Measurements from ENCODE around the gene STEEP1. TPM values are rescaled to one million over a fixed set of nuclear protein-coding genes. Genes with fewer than 3 reads are reported as not detected.

Gene STEEP1
- total RNA-seq, 2 donors from 2014 or later, result 32.0 to 51.9 TPM

GRCh38 chrX:119574394-119575266 lies 9.4 kb upstream of the STEEP1 start, which contains the start of gene UBE2A:
Gene UBE2A (plus strand): TSS chrX:119574563. CDS start chrX:119574712, 149 bp downstream.
- TF ChIP-seq, protein P1, sequence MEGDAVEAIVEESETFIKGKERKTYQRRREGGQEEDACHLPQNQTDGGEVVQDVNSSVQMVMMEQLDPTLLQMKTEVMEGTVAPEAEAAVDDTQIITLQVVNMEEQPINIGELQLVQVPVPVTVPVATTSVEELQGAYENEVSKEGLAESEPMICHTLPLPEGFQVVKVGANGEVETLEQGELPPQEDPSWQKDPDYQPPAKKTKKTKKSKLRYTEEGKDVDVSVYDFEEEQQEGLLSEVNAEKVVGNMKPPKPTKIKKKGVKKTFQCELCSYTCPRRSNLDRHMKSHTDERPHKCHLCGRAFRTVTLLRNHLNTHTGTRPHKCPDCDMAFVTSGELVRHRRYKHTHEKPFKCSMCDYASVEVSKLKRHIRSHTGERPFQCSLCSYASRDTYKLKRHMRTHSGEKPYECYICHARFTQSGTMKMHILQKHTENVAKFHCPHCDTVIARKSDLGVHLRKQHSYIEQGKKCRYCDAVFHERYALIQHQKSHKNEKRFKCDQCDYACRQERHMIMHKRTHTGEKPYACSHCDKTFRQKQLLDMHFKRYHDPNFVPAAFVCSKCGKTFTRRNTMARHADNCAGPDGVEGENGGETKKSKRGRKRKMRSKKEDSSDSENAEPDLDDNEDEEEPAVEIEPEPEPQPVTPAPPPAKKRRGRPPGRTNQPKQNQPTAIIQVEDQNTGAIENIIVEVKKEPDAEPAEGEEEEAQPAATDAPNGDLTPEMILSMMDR (IDR thresholded peaks at IDR 0.05), result peak; percentile 8
- Histone ChIP-seq H3K4me1 (ENCODE audit: control insufficient read depth in 1 of 2, low read depth in 2 of 2) (peaks cover 0 to 12% of the 10 kb centered on the region in 2 donors), H3K4me3 (peak within 1 kb of the TSS; percentile 91), H3K36me3 (no peaks in the 10 kb centered on the region), H3K9me3 (no peaks in the 10 kb centered on the region), H3K27ac (peak within 1 kb of the TSS; percentile 87 to 94), H3K27me3 (replicated peaks; ENCODE audit: insufficient read depth) (no peaks in the 10 kb centered on the region)
- peak; percentile 97 for ATAC-seq (ENCODE audit: insufficient number of reproducible peaks, low FRiP score, low read depth)
- DNase-seq (ENCODE audit: low spot score), result peak; percentile 54

GRCh38 chrX:119573840-119574393 lies 8.7 kb upstream of the STEEP1 start:
- Histone ChIP-seq H3K27ac (peak overlapping the region; percentile 87 to 94), H3K4me1 (ENCODE audit: control insufficient read depth in 1 of 2, low read depth in 2 of 2) (peaks cover 0 to 12% of the 10 kb centered on the region in 2 donors), H3K27me3 (replicated peaks; ENCODE audit: insufficient read depth) (no peaks in the 10 kb centered on the region), H3K36me3 (no peaks in the 10 kb centered on the region), H3K4me3 (peak overlapping the region; percentile 91), H3K9me3 (no peaks in the 10 kb centered on the region)
- DNase-seq (ENCODE audit: low spot score), result peak; percentile 2
- peak; percentile 67 for ATAC-seq (ENCODE audit: insufficient number of reproducible peaks, low FRiP score, low read depth)
- TF ChIP-seq, protein P1 (IDR thresholded peaks at IDR 0.05), result no peak

GRCh38 chrX:119573222-119573621 lies 8.0 kb upstream of the STEEP1 start:
- Histone ChIP-seq H3K4me3 (peak overlapping the region; percentile 91), H3K4me1 (ENCODE audit: control insufficient read depth in 1 of 2, low read depth in 2 of 2) (peaks cover 0 to 12% of the 10 kb centered on the region in 2 donors), H3K27ac (peak overlapping the region; percentile 87 to 94), H3K36me3 (no peaks in the 10 kb centered on the region), H3K9me3 (no peaks in the 10 kb centered on the region), H3K27me3 (replicated peaks; ENCODE audit: insufficient read depth) (no peaks in the 10 kb centered on the region)
- ATAC-seq (ENCODE audit: insufficient number of reproducible peaks, low FRiP score, low read depth), result no peak
- no peak for DNase-seq (ENCODE audit: low spot score)
- TF ChIP-seq, protein P1 (IDR thresholded peaks at IDR 0.05), result no peak

DNA sequence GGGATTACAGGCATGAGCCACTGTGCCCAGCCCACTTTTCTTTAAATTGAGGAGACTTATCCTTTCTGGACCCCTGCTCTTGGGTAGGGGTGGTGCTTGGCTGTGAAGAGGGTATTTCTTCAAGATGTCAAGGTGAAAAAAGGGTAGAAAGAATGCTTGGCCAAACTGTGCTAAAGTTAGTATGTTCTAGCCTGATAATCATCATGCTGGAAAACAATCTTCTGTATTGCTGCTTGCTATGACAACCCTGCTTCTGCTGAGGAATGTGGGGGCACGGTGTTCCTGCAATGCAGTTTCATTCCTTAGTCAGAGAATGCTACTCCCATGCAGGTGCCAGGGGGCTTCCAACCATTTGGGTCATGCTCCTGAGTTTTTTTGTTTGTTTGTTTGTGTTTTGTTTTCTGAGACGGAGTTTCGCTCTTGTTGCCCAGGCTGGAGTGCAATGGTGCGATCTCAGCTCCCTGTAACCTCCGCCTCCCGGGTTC lies 5.2 kb upstream of the STEEP1 start:
- no peaks in the 10 kb centered on the region for H3K27me3 ChIP-seq (replicated peaks; ENCODE audit: insufficient read depth)
- H3K27ac ChIP-seq, result no peak overlapping the region
- TF ChIP-seq, protein P1 (IDR thresholded peaks at IDR 0.05), result no peak
- H3K4me3 ChIP-seq, result no peak overlapping the region
- H3K4me1 ChIP-seq (ENCODE audit: control insufficient read depth in 1 of 2, low read depth in 2 of 2), result peaks cover 0 to 8% of the 10 kb centered on the region in 2 donors
- no peaks in the 10 kb centered on the region for H3K36me3 ChIP-seq
- no peaks in the 10 kb centered on the region for H3K9me3 ChIP-seq
- ATAC-seq (ENCODE audit: insufficient number of reproducible peaks, low FRiP score, low read depth) (no peak), DNase-seq (ENCODE audit: low spot score) (no peak)

- no peaks in the 10 kb centered on the region for H3K4me1 ChIP-seq (ENCODE audit: control insufficient read depth in 1 of 2, low read depth in 2 of 2)
- no peaks in the 10 kb centered on the region for H3K9me3 ChIP-seq
- DNase-seq (ENCODE audit: low spot score) (no peak), ATAC-seq (ENCODE audit: insufficient number of reproducible peaks, low FRiP score, low read depth) (no peak)
- H3K4me3 ChIP-seq, result no peak overlapping the region
- TF ChIP-seq, protein P1 (IDR thresholded peaks at IDR 0.05), result no peak
- H3K27me3 ChIP-seq (replicated peaks; ENCODE audit: insufficient read depth), result no peaks in the 10 kb centered on the region
- no peak overlapping the region for H3K27ac ChIP-seq
- no peaks in the 10 kb centered on the region for H3K36me3 ChIP-seq
Observed at GRCh38 chrX:119552508-119552907, 12.7 kb downstream of the STEEP1 start.
